Neural progenitor cell (in vitro differentiated cells): ENCODE measurements around the gene IFITM10. TPM values are rescaled to one million over a fixed set of nuclear protein-coding genes. Genes with fewer than 3 reads are reported as not detected.

Experiments used
- DNase-seq: peaks from one replicate; pipeline ENCODE4 v3.0.0-alpha.2; 2016; ENCODE audit warnings: low spot score
- H2AFZ ChIP-seq: fragments of 200-600 bp; sonication (generic); replicated peaks from 2 replicates; pipeline ENCODE4 v1.6.1; 2016; ENCODE audit warnings: antibody characterized with exemption
- H3F3A ChIP-seq: fragments of 200-600 bp; sonication (generic); 2 replicates; pipeline ENCODE4 v1.6.1; 2016; ENCODE audit warnings: antibody characterized with exemption, low read depth
- H3K27ac ChIP-seq: fragments of 200-600 bp; sonication (generic); 2 replicates; pipeline ENCODE4 v1.5.1; 2016; ENCODE audit warnings: mild to moderate bottlenecking
- H3K27me3 ChIP-seq: fragments of 200-600 bp; sonication (generic); 2 replicates; pipeline ENCODE4 v1.6.1; 2016; ENCODE audit warnings: mild to moderate bottlenecking, moderate library complexity
- H3K36me3 ChIP-seq: fragments of 200-600 bp; sonication (generic); 2 replicates; pipeline ENCODE4 v1.5.1; 2016
- H3K4me1 ChIP-seq: fragments of 200-600 bp; sonication (generic); 2 replicates; pipeline ENCODE4 v1.6.1; 2016; ENCODE audit warnings: mixed run types
- H3K4me2 ChIP-seq: fragments of 200-600 bp; sonication (generic); 2 replicates; pipeline ENCODE4 v1.6.1; 2016
- H3K4me3 ChIP-seq: fragments of 200-600 bp; sonication (generic); 2 replicates; pipeline ENCODE4 v1.5.1; 2016
- H3K79me2 ChIP-seq: fragments of 200-600 bp; sonication (generic); 2 replicates; pipeline ENCODE4 v1.6.1; 2016; ENCODE audit warnings: low read depth
- H3K9ac ChIP-seq: fragments of 200-600 bp; sonication (generic); 2 replicates; pipeline ENCODE4 v1.6.1; 2016
- H3K9me3 ChIP-seq: fragments of 200-600 bp; sonication (generic); 2 replicates; pipeline ENCODE4 v1.5.1; 2016; ENCODE audit warnings: low read depth
- H4K20me1 ChIP-seq: fragments of 200-600 bp; sonication (generic); 2 replicates; pipeline ENCODE4 v1.6.1; 2016; ENCODE audit warnings: low read depth
- H3K27ac Mint-ChIP-seq: 3 replicates; pipeline ENCODE4 v1.8.0; 2021; ENCODE audit warnings: mixed read lengths
- H3K27me3 Mint-ChIP-seq: 2 replicates; pipeline ENCODE4 v1.8.0; 2022; ENCODE audit warnings: low read depth, mild to moderate bottlenecking, inconsistent platforms, moderate library complexity, mixed read lengths; ENCODE audit not compliant: insufficient read depth
- H3K36me3 Mint-ChIP-seq: 3 replicates; pipeline ENCODE4 v1.8.0; 2021; ENCODE audit warnings: mixed read lengths
- H3K4me1 Mint-ChIP-seq: 3 replicates; pipeline ENCODE4 v1.8.0; 2021; ENCODE audit warnings: mixed read lengths
- H3K4me3 Mint-ChIP-seq: 3 replicates; pipeline ENCODE4 v1.8.0; 2021; ENCODE audit warnings: mild to moderate bottlenecking, moderate library complexity, mixed read lengths
- H3K9me3 Mint-ChIP-seq: 3 replicates; pipeline ENCODE4 v1.8.0; 2020; ENCODE audit warnings: mixed read lengths
- EZH2 ChIP-seq: fragments of 200-600 bp; sonication (generic); IDR thresholded peaks from 2 replicates; pipeline ENCODE4 v1.6.1; 2017; ENCODE audit warnings: antibody characterized with exemption, mild to moderate bottlenecking, moderate library complexity
- EZH2phosphoT487 ChIP-seq: fragments of 200-600 bp; sonication (generic); IDR thresholded peaks from 2 replicates; pipeline ENCODE4 v1.6.1; 2017; ENCODE audit warnings: antibody characterized with exemption
- total RNA-seq: library from RNA; depleted of rRNA; stranded (reverse); fragments of >200 nt; gene quantifications from 2 replicates; pipeline ENCODE4 v1.2.3, GENCODE V29; 2015; ENCODE audit warnings: low replicate concordance
- TF ChIP-seq, protein P1 (sequence below): fragments of 200-600 bp; sonication (generic); IDR thresholded peaks from 2 replicates; pipeline ENCODE4 v1.5.1; 2017; ENCODE audit warnings: antibody characterized with exemption, mild to moderate bottlenecking

Gene IFITM10
- total RNA-seq, 1 donor from 2014 or later = not detected

DNA sequence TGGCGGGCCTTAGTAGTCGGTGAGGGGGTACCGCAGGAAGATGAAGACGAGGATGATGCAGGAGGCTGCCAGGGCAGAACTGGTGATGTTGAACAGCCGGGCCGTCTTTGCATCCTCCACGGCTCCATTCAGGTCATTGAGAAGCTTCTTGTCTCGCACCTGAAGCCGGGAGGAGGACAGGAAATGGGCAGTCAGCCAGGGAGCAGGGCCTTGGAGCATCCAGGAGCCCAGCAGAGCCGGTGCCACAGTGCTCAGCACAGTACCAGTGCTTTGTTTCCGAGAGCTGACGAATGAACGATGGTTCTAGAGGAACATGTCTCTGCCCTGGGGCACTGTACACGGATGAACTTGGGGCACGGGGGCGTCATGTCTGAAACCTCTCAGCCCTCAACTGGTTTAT, 15.1 kb downstream of the IFITM10 start:
- H3K27ac Mint-ChIP-seq = no peak overlapping the region
- H3K27ac ChIP-seq = no peak overlapping the region
- no peak overlapping the region for H2AFZ ChIP-seq
- DNase-seq = no peak
- H3K36me3 ChIP-seq = no peaks in the 10 kb centered on the region
- H3K4me1 ChIP-seq = peaks cover 3% of the 10 kb centered on the region
- TF ChIP-seq, protein P1, sequence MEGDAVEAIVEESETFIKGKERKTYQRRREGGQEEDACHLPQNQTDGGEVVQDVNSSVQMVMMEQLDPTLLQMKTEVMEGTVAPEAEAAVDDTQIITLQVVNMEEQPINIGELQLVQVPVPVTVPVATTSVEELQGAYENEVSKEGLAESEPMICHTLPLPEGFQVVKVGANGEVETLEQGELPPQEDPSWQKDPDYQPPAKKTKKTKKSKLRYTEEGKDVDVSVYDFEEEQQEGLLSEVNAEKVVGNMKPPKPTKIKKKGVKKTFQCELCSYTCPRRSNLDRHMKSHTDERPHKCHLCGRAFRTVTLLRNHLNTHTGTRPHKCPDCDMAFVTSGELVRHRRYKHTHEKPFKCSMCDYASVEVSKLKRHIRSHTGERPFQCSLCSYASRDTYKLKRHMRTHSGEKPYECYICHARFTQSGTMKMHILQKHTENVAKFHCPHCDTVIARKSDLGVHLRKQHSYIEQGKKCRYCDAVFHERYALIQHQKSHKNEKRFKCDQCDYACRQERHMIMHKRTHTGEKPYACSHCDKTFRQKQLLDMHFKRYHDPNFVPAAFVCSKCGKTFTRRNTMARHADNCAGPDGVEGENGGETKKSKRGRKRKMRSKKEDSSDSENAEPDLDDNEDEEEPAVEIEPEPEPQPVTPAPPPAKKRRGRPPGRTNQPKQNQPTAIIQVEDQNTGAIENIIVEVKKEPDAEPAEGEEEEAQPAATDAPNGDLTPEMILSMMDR = no peak
- no peak for TF ChIP-seq EZH2
- no peak for TF ChIP-seq EZH2phosphoT487
- H3K9ac ChIP-seq = no peak overlapping the region
- peaks cover 11% of the 10 kb centered on the region for H3F3A ChIP-seq
- no peak overlapping the region for H3K4me2 ChIP-seq
- H3K4me3 Mint-ChIP-seq = no peak overlapping the region
- no peaks in the 10 kb centered on the region for H3K9me3 ChIP-seq
- H3K36me3 Mint-ChIP-seq = no peaks in the 10 kb centered on the region
- H3K9me3 Mint-ChIP-seq = peaks cover 16% of the 10 kb centered on the region
- peaks cover 24% of the 10 kb centered on the region for H3K27me3 Mint-ChIP-seq
- H3K79me2 ChIP-seq = no peaks in the 10 kb centered on the region
- no peaks in the 10 kb centered on the region for H4K20me1 ChIP-seq
- no peak overlapping the region for H3K4me3 ChIP-seq
- peaks cover 67% of the 10 kb centered on the region for H3K27me3 ChIP-seq
- peaks cover 13% of the 10 kb centered on the region for H3K4me1 Mint-ChIP-seq

- H3K4me3 ChIP-seq = no peak overlapping the region
- peaks cover 24% of the 10 kb centered on the region for H3K27me3 Mint-ChIP-seq
- H3K9me3 Mint-ChIP-seq = peaks cover 16% of the 10 kb centered on the region
- no peaks in the 10 kb centered on the region for H3K36me3 ChIP-seq
- no peak overlapping the region for H2AFZ ChIP-seq
- peaks cover 13% of the 10 kb centered on the region for H3K4me1 Mint-ChIP-seq
- H4K20me1 ChIP-seq = no peaks in the 10 kb centered on the region
- peaks cover 69% of the 10 kb centered on the region for H3K27me3 ChIP-seq
- H3K27ac ChIP-seq = no peak overlapping the region
- peaks cover 11% of the 10 kb centered on the region for H3F3A ChIP-seq
- H3K9me3 ChIP-seq = no peaks in the 10 kb centered on the region
- H3K36me3 Mint-ChIP-seq = no peaks in the 10 kb centered on the region
- peaks cover 3% of the 10 kb centered on the region for H3K4me1 ChIP-seq
- no peak overlapping the region for H3K4me3 Mint-ChIP-seq
- TF ChIP-seq, protein P1 = no peak
- TF ChIP-seq EZH2phosphoT487 (no peak), EZH2 (no peak)
- H3K4me2 ChIP-seq = no peak overlapping the region
- H3K79me2 ChIP-seq = no peaks in the 10 kb centered on the region
- no peak overlapping the region for H3K27ac Mint-ChIP-seq
- no peak for DNase-seq
- no peak overlapping the region for H3K9ac ChIP-seq
These were observed 15.7 kb downstream of the IFITM10 start for GRCh38 chr11:1734641-1735081.

- Histone ChIP-seq H4K20me1 (no peaks in the 10 kb centered on the region), H3K4me1 (peaks cover 3% of the 10 kb centered on the region), H3K79me2 (no peaks in the 10 kb centered on the region), H3K4me3 (no peak overlapping the region), H3K4me2 (no peak overlapping the region), H3K36me3 (no peaks in the 10 kb centered on the region), H2AFZ (no peak overlapping the region), H3F3A (peaks cover 11% of the 10 kb centered on the region), H3K9ac (no peak overlapping the region), H3K27ac (no peak overlapping the region), H3K27me3 (peaks cover 69% of the 10 kb centered on the region), H3K9me3 (no peaks in the 10 kb centered on the region)
- Mint-ChIP-seq H3K9me3 (peaks cover 16% of the 10 kb centered on the region), H3K36me3 (no peaks in the 10 kb centered on the region), H3K4me3 (no peak overlapping the region), H3K27me3 (peaks cover 21% of the 10 kb centered on the region), H3K4me1 (peaks cover 13% of the 10 kb centered on the region), H3K27ac (no peak overlapping the region)
- TF ChIP-seq EZH2phosphoT487 = no peak
- TF ChIP-seq, protein P1 = no peak
- no peak for TF ChIP-seq EZH2
- DNase-seq = no peak
These were observed 16.4 kb downstream of the IFITM10 start for GRCh38 chr11:1733716-1734640.
